GM10847 (cell line): ENCODE measurements around the gene HAND1.

Experiments
- POLR2A ChIP-seq: IDR thresholded peaks from 2 replicates; pipeline ENCODE4 v1.6.1; 2011; ENCODE audit not compliant: insufficient read length; ENCODE audit errors: extremely low read depth

The HAND1 gene

GRCh38 chr5:154484393-154485095 is 6.5 kb upstream of the HAND1 start:
- TF ChIP-seq POLR2A = no peak

- TF ChIP-seq POLR2A = no peak
Measured at GRCh38 chr5:154483654-154484392, 5.8 kb upstream of the HAND1 start.

GRCh38 chr5:154482528-154483449 is 4.8 kb upstream of the HAND1 start:
- no peak for TF ChIP-seq POLR2A

GRCh38 chr5:154481584-154482381 is 3.8 kb upstream of the HAND1 start:
- no peak for TF ChIP-seq POLR2A

- no peak for TF ChIP-seq POLR2A
Measured at GRCh38 chr5:154480847-154481246, 2.8 kb upstream of the HAND1 start.

GRCh38 chr5:154479944-154480750 is 2.1 kb upstream of the HAND1 start:
- no peak for TF ChIP-seq POLR2A

- TF ChIP-seq POLR2A = no peak
Measured at GRCh38 chr5:154479160-154479943, 1.3 kb upstream of the HAND1 start.

- no peak for TF ChIP-seq POLR2A
Measured at GRCh38 chr5:154478752-154479159, 729 bp upstream of the HAND1 start.

- no peak for TF ChIP-seq POLR2A
Measured at GRCh38 chr5:154477382-154478223, 424 bp downstream of the HAND1 start.

GRCh38 chr5:154476354-154477205 is 1.4 kb downstream of the HAND1 start:
- no peak for TF ChIP-seq POLR2A

GRCh38 chr5:154475591-154476353 is 2.3 kb downstream of the HAND1 start:
- no peak for TF ChIP-seq POLR2A
